A673 (cell line): ENCODE data around the gene SAT1.

ENCODE experiments used
- EZH2 ChIP-seq: fragments of 200-600 bp; sonication (generic); IDR thresholded peaks from 2 replicates; pipeline ENCODE4 v1.6.1; 2017; ENCODE audit warnings: borderline replicate concordance, low read depth, mild to moderate bottlenecking, mixed read lengths, antibody characterized with exemption, low read length; ENCODE audit not compliant: poor library complexity, severe bottlenecking
- TF ChIP-seq, protein P1 (sequence below): fragments of 300-800, 200-600 bp; sonication (generic); conservative IDR thresholded peaks from 2 replicates; pipeline ENCODE4 v1.5.1; 2017; ENCODE audit warnings: low read depth, mild to moderate bottlenecking, antibody characterized with exemption, low read length, moderate library complexity, mixed read lengths

DNA sequence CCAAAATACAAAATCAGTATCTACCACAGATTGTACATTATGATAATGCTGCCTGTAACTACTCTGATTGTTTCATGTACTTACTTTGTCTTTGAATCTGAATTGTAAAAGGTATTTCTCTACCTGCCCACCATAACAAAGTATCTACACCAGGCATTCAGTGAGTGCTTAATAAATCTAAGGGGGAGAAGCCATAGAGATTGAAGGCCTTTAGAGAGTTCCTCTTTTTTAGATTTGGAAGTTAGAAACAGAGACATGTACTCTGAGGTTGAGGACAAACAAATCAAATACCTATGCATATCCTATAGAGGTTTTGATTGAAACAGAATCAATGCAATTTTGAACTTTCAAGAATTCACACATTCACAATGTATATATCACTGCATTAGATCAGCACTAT lies 42.7 kb downstream of the SAT1 start:
- TF ChIP-seq, protein P1, sequence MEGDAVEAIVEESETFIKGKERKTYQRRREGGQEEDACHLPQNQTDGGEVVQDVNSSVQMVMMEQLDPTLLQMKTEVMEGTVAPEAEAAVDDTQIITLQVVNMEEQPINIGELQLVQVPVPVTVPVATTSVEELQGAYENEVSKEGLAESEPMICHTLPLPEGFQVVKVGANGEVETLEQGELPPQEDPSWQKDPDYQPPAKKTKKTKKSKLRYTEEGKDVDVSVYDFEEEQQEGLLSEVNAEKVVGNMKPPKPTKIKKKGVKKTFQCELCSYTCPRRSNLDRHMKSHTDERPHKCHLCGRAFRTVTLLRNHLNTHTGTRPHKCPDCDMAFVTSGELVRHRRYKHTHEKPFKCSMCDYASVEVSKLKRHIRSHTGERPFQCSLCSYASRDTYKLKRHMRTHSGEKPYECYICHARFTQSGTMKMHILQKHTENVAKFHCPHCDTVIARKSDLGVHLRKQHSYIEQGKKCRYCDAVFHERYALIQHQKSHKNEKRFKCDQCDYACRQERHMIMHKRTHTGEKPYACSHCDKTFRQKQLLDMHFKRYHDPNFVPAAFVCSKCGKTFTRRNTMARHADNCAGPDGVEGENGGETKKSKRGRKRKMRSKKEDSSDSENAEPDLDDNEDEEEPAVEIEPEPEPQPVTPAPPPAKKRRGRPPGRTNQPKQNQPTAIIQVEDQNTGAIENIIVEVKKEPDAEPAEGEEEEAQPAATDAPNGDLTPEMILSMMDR = no peak
- no peak for TF ChIP-seq EZH2
